GM19468 (cell line): Measurements from ENCODE around the gene QPCT.
"Not testable (repeated sequence)": the region's sequence is repeated elsewhere in the genome, so short reads cannot be mapped to it uniquely, and the experiment has no call there.

Source experiments
- ATAC-seq: cut with Tn5 transposase; IDR thresholded peaks from one replicate; pipeline ENCODE4 v1.9.1; 2021; ENCODE audit warnings: mild to moderate bottlenecking, moderate library complexity, moderate number of reproducible peaks; ENCODE audit not compliant: unreplicated experiment; ENCODE audit errors: extremely low read depth

QPCT gene

DNA sequence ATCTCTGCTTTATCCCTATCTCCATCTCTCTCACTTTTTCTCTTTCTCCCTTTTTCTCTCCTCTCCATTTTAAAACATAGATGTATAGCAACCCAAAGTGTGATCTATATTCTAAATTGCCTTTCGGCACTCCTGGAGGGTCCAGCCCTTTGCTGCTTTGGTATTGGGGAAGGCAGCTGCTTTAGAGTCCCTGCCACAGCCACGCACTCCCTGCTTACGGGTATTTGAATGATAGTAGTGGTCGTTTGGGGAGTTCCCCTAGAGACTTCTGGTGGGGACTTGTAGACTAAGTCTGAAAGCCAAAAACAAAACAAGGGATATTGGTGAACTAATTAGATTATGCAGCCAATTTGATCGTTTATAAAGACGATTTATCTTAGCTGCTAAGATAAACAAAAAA, 11.9 kb downstream of the QPCT start:
- ATAC-seq = no peak

DNA sequence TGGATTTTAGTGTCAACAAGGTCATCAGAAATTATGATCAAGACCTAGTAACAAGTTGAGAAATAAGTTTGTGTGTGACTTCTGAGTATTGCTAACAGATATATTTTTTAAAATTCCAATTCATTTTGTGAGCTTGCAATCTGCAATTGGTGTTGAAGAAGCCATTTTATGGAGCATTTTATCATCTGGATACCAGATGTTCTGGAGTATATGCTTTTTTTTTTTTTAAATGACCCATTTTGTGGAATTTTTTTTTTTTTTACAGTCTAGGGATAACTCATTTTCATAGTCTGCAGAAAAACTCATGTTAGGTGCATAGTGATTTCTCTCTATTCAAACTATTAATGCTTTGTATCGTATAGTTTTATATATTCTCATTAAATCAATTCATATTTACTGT, 12.6 kb downstream of the QPCT start:
- ATAC-seq = no peak

GRCh38 chr2:37357530-37357929, 13.1 kb downstream of the QPCT start:
- no peak for ATAC-seq

DNA sequence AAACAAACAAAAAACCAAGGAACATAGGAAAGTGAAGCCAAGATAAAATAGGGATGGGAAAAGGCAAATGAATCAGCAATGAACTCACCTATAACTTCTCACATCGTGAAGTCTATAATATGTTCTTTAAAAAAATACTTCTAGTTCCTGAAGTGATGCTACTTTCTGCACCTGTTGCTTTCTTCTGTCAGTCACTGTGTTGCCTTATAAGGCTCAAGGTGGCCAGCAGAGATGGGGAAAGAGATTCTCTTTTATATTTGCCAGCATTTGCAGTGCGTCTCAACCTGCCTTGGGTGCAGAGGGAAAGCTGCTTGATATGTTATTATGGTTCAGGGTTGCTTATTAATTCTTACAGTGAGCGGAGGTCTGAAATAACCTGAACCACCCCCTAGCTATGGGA, 14.0 kb downstream of the QPCT start:
- no peak for ATAC-seq

- ATAC-seq = no peak
These were observed 16.9 kb downstream of the QPCT start for GRCh38 chr2:37361216-37361815.

DNA sequence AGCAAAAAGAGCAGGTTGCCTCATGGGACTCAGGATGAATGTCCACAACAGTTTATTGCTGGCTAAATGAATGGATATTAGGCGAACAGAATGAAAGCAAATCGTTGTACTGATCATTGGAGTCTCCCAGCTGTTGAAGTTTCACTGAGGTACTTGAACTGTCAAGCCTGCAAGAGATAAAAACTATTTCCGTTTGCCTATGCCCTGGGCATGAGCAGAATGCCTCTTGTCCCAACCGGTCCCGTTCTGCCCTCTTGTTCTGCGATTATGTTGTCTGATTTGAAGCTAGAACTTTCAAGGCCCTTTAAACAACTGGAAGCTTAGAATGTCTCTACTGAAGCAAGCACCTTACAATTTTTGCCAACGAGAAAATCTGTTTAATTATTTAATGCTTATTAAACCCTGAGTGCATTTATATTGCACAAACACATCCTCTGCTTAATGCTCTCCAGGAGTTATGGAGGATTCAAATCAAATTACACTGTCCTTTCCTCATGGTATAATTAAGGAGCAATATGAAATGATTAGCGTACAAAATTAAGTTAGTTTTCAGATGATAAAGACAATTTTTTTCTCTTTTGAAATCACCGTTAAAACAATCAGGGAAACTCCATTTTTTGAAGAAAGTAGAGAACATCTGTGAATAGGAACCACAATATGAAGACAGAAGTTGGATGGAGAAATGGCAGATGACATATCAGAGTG, 17.7 kb downstream of the QPCT start:
- ATAC-seq = no peak

DNA sequence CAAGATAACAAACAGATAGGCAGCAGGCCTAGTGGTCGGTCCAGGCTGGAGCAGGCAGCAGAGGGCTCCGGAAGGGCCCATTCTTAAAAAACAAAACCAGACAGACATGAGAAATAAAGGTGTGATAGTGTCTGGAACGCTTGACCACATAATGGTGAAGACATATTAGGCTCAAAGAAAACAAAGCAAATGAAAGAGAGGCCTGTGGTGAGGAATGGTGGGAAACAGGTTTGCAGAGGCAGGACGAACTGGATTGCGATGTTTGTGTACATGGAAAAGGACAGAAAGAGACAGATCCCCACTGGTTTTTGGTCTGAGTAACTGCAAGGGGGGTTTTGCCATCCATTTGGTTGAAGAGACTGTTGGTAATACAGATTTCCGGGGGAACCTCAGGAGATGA, 19.9 kb downstream of the QPCT start:
- ATAC-seq = no peak

GRCh38 chr2:37365669-37366068, 21.2 kb downstream of the QPCT start:
- no peak for ATAC-seq

- no peak for ATAC-seq
These were observed 22.3 kb downstream of the QPCT start for GRCh38 chr2:37366773-37367172.

DNA sequence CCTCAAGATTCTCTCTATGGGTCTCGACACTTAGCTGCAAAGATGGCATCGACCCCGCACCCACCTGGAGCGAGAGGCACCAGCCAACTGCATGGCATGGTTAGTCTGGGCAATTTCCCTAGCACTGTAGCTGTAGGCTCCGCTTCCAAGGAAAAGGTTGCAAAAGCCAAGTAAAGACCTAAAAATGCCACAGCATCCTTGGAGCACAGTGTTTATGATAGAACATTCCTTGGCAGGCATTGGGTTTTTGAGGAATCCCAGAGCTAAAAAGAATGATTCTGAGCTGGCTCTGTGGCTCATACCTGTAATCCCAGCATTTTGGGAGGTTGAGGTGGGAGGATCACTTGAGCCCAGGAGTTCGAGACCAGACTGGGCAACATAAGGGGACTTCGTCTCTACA, 22.9 kb downstream of the QPCT start:
- ATAC-seq = no peak

- no peak for ATAC-seq
These were observed 23.6 kb downstream of the QPCT start for GRCh38 chr2:37367984-37368383.

GRCh38 chr2:37370666-37371065, 26.2 kb downstream of the QPCT start:
- ATAC-seq = no peak

GRCh38 chr2:37372000-37372399, 27.6 kb downstream of the QPCT start:
- ATAC-seq = no peak

DNA sequence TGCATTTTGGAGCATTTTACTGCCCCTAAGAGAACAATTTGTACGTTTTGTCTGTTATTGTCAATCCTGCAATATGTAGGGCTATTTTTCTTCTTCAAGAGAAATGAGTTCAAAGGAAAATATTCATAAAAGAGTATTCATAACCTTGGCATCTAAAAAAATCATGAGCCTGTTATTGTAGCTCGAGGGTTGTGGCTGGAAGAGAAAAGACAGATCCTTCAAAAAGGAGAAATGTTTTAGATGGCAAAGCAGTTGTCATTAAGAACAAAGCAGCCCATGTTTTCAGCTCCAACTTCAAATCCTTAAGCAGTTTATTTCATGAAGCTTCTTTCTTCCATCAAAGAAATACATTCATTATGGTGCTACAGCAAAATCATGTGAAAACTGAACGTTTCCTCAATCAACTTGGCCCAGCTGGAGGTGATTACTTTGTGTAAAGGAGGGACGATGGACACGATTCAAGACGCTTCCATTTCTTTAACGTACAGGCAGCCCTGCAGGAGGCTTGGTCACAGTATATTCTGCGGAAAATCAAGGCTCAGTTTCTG, 31.4 kb downstream of the QPCT start:
- no peak for ATAC-seq

DNA sequence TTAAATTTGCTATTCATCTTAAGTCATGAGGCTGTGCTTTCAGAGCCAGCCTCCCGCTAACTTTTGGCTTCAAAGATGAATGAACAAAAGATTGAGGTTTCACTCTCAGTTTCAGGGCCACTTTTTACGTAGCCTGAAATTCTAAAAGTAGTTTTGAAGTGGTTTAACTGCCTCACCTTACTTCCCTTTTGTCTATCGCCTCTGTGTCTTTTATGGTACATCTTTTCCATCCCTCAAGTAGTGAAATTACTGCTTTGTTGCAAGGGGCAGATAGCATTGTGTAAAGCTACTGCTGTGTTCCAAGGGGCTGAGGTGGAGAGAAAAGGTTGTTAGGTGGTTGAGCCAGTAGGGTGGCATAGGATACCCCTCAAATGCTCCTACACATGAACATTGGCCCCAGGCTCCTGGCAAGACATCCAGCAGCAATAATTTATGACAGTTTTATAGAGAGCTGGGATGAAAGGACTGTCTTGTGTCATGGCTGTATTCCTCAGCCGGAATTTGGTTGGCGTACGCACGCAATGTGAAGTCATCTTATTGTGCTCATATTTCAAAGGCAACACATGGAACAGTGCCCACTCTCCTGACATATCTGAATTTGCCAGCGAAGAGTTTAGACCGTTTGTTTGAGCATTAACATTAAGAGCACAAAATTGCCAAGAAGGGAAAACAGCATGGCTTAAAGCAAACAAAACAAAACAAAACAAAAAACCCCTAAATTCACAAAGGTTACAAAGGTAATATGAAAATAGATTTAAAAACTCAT, 32.2 kb downstream of the QPCT start:
- ATAC-seq = peak; percentile 88

GRCh38 chr2:37377187-37377532, 32.7 kb downstream of the QPCT start:
- no peak for ATAC-seq

DNA sequence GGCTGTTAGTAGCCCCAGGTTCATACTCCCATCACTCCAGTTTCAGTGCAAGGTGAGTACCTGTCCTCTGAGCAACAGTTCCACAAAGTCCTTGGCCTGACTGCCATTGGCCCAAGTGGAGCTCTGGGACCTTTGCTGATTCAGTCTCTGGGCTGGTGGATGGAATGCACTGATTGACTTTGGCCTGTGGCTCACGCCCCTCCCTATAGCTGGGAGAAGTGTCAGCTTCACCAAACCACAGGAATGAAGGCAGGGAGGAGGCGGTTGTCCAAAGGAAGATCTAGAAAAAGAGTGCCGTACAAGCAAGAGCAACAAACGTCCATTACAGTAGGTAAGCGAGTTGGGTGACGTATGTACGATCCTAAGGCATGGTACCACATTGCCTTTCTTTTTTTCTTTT, 34.0 kb downstream of the QPCT start:
- no peak for ATAC-seq

GRCh38 chr2:37379881-37380296, 35.5 kb downstream of the QPCT start:
- ATAC-seq = no peak

DNA sequence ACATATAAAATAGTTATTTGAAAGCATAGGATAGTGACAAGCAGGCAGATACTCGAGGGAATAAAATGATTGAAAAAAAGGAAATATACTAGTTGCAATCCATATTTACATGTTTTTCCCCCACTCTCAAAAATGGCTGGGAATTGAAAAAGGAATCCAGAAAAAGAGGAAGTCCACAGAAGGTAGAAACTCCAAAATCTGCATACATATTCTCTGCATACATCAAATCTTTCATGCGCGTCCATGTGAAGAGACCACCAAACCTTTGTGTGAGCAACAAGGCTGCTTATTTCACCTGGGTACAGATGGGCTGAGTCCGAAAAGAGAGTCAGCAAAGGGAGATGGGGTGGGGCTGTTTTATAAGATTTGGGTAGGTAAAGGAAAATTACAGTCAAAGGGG, 36.4 kb downstream of the QPCT start:
- ATAC-seq = not testable (repeated sequence)

- not testable (repeated sequence) for ATAC-seq
These were observed 39.8 kb downstream of the QPCT start for GRCh38 chr2:37384261-37384660.

DNA sequence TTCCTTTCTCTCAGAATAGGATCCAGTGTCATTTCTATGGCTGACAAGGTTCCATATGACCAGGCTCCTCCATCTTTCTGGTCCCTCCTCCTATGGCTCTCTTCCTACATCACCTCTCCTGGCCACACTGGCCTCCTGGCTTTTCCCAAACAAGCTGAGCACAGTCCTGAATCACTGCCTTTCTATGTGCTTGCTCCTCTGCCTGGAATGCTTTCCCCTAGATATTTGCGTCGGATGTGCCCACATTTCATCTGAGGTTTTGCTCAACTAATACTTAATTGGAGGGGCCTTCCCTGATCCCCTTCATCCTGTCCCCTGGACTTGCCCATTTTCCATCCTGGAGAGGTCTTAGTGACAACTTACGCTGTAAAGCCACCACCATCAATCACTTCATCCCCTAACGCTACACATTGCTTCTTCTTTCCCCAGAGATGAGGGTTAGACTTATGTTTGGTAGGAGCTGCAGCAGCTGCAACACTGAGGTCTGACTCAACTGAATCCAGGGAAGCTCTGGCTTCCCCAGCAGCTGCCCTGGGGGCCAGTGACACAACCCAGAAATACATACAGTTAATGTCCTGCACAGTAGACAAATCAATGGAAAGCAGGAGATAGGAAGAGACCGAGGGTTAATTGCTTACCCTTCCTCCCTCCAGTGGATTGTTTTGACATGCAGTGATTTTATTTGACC, 42.9 kb downstream of the QPCT start:
- ATAC-seq = no peak
